ENCODE results near the gene FRMD4B.

DNA sequence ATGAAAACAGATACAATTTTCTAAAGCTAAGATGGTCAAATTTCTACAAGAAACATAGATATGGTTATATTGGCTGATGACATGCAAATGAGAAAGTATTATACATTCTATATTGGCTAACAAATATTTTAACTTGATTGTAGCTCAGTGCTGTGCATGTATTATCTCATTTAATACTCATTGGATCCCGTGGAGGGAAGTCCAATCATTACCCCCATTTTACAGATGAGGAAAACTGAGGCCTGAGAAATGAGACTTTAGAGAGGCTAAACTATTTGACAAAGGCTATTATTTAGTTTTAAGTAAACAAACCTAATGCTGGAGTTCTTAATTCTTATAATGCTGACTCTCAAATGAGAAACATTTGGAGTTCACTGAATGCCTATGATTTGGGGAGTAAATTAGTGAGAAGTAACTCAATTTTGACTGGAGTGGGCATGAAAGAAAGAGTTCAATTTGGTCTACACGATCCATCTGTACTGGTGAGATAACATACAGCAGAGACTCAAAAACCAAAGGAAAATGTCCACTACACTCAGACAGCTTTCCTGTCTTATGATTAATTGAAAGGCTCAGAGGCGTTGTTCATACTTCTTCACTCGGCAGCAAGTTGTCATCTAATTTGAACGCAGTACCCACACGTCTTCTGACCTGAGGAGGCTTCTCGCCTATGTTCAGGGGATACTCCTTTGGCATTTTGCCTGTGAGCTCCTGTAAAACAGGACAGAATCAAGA is 191.3 kb downstream of the FRMD4B start:
- TF ChIP-seq, protein P1, sequence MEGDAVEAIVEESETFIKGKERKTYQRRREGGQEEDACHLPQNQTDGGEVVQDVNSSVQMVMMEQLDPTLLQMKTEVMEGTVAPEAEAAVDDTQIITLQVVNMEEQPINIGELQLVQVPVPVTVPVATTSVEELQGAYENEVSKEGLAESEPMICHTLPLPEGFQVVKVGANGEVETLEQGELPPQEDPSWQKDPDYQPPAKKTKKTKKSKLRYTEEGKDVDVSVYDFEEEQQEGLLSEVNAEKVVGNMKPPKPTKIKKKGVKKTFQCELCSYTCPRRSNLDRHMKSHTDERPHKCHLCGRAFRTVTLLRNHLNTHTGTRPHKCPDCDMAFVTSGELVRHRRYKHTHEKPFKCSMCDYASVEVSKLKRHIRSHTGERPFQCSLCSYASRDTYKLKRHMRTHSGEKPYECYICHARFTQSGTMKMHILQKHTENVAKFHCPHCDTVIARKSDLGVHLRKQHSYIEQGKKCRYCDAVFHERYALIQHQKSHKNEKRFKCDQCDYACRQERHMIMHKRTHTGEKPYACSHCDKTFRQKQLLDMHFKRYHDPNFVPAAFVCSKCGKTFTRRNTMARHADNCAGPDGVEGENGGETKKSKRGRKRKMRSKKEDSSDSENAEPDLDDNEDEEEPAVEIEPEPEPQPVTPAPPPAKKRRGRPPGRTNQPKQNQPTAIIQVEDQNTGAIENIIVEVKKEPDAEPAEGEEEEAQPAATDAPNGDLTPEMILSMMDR (IDR thresholded peaks at IDR 0.05): no peak
- TF ChIP-seq POLR2AphosphoS5 (IDR thresholded peaks at IDR 0.05; ENCODE audit: low read depth, low read length): no peak
